K562 (cell line): Measurements from ENCODE around the gene EIF4G1. TPM values are rescaled to one million over a fixed set of nuclear protein-coding genes. Genes with fewer than 3 reads are reported as not detected.

ENCODE experiments used
- ATAC-seq: fragments of 200-7000 bp; cut with Tn5 transposase; 3 replicates; pipeline ENCODE4 v1.9.1; 2020; ENCODE audit warnings: moderate library complexity
- BruUV-seq: library from RNA; stranded (reverse); fragments of 400-500 nt; replicated peaks from 2 replicates; lab custom pipeline; 2021; lab: Mats Ljungman, UMichigan
- CTCF ChIA-PET: fragments of 300-600 bp; formaldehyde crosslinking; extraction: SDS; loops from one replicate; lab custom pipeline; 2021; ENCODE audit warnings: low intra/inter-chr PET ratio; lab: Yijun Ruan, JAX
- POLR2A ChIA-PET: fragments of 300-600, 350-650 bp; sonication (Branson Sonifier 250); formaldehyde crosslinking; extraction: SDS; loops from one replicate; lab custom pipeline; 2021; ENCODE audit warnings: antibody characterized with exemption, inconsistent platforms; lab: Yijun Ruan, JAX
- DNase-seq, 4 experiments: peaks; one replicate each; pipeline versions ENCODE4 v3.0.0 to v3.0.0-alpha.2; 2011 to 2018; ENCODE audit warnings: low spot score in 3 of 4, mixed read lengths in 3 of 4; ENCODE audit errors: extremely low read depth in 1 of 4
- FAIRE-seq: peaks from 2 replicates; lab custom pipeline; 2011; peaks lifted over from hg19 to GRCh38; lab: Jason Lieb, UNC
- H2AFZ ChIP-seq: 2 replicates; pipeline ENCODE4 v1.6.0; 2011; ENCODE audit warnings: low read depth, low read length, control low read depth, inconsistent platforms
- H3K27ac ChIP-seq: fragments of 200-600 bp; 3 replicates; pipeline ENCODE4 v1.8.0; 2011; ENCODE audit warnings: low read depth, mild to moderate bottlenecking, control low read depth, inconsistent platforms, low read length, moderate library complexity, mixed read lengths; ENCODE audit errors: extremely low read depth
- H3K27me3 ChIP-seq, 2 experiments: fragments of 300-600 bp in 1 of 2; 2 replicates in 1 of 2; 3 replicates in 1 of 2; pipeline versions ENCODE4 v1.6.0 to v1.8.0; 2011; ENCODE audit warnings: inconsistent platforms in 2 of 2, low read length in 2 of 2, mild to moderate bottlenecking in 1 of 2, mixed read lengths in 1 of 2, moderate library complexity in 1 of 2; ENCODE audit not compliant: control insufficient read depth in 2 of 2, insufficient read depth in 2 of 2
- H3K36me3 ChIP-seq: fragments of 300-600 bp; 3 replicates; pipeline ENCODE4 v1.8.0; 2011; ENCODE audit warnings: mild to moderate bottlenecking, low read length, inconsistent platforms; ENCODE audit not compliant: control insufficient read depth, insufficient read depth
- H3K4me1 ChIP-seq, 2 experiments: fragments of 200-600 bp in 1 of 2; replicated peaks in 1 of 2; 2 replicates in 1 of 2; 3 replicates in 1 of 2; pipeline versions ENCODE4 v1.5.1 to v1.8.0; 2011; ENCODE audit warnings: inconsistent platforms in 2 of 2, low read length in 2 of 2, mild to moderate bottlenecking in 1 of 2, mixed read lengths in 1 of 2, moderate library complexity in 1 of 2; ENCODE audit not compliant: control insufficient read depth in 2 of 2, insufficient read depth in 2 of 2
- H3K4me2 ChIP-seq: 2 replicates; pipeline ENCODE4 v1.6.1; 2011; ENCODE audit warnings: low read length, control low read depth, inconsistent platforms, mixed read lengths; ENCODE audit not compliant: insufficient read depth
- H3K4me3 ChIP-seq: fragments of 200-600 bp; sonication (generic), shearing (Covaris generic); 2 replicates; pipeline ENCODE4 v1.5.1; 2016; ENCODE audit warnings: control low read depth, inconsistent platforms
- H3K79me2 ChIP-seq: fragments of 200-600 bp; 3 replicates; pipeline ENCODE4 v1.8.0; 2011; ENCODE audit warnings: low read length, inconsistent platforms; ENCODE audit not compliant: control insufficient read depth, insufficient read depth
- H3K9ac ChIP-seq, 2 experiments: 2 replicates each; pipeline versions ENCODE4 v1.6.0 to v1.6.1; 2011; ENCODE audit warnings: low read depth in 2 of 2, low read length in 2 of 2, control low read depth in 1 of 2, inconsistent platforms in 1 of 2, mild to moderate bottlenecking in 1 of 2, mixed read lengths in 1 of 2; ENCODE audit not compliant: insufficient read depth in 1 of 2
- H3K9me1 ChIP-seq: one replicate; pipeline ENCODE4 v1.6.0; 2011; ENCODE audit warnings: inconsistent platforms, mild to moderate bottlenecking, low read length, moderate library complexity; ENCODE audit not compliant: control insufficient read depth, insufficient read depth
- H3K9me3 ChIP-seq: replicated peaks from 2 replicates; pipeline ENCODE4 v1.5.1; 2011; ENCODE audit warnings: low read depth, low read length, inconsistent platforms; ENCODE audit not compliant: control insufficient read depth, insufficient read depth
- H4K20me1 ChIP-seq: replicated peaks from 2 replicates; pipeline ENCODE4 v1.6.1; 2011; ENCODE audit warnings: low read length, inconsistent platforms, mixed read lengths; ENCODE audit not compliant: control insufficient read depth, insufficient read depth
- PCBP1 ChIP-seq: fragments of 200-400 bp; formaldehyde crosslinking; IDR thresholded peaks from 2 replicates; pipeline ENCODE4 v1.6.1; 2018; ENCODE audit warnings: mild to moderate bottlenecking, low read depth, low read length; ENCODE audit not compliant: poor library complexity, severe bottlenecking
- ZBTB7A ChIP-seq: IDR thresholded peaks from 2 replicates; pipeline ENCODE4 v1.6.1; 2011; ENCODE audit warnings: low read depth, mild to moderate bottlenecking, low read length, moderate library complexity, borderline replicate concordance; ENCODE audit not compliant: control insufficient read depth
- ZKSCAN3 ChIP-seq: fragments of 250-450 bp; sonication (Bioruptor Pico); IDR thresholded peaks from 2 replicates; pipeline ENCODE4 v1.4.0; 2020
- ZNF263 ChIP-seq: sonication (generic); formaldehyde crosslinking; IDR thresholded peaks from 2 replicates; pipeline ENCODE4 v1.8.0; 2022; ENCODE audit warnings: mild to moderate bottlenecking, missing genetic modification reagents, borderline replicate concordance
- whole genome bisulfite sequencing: fragments of 100-300 bp; shearing (Covaris generic); methylation state at CpG from one replicate; pipeline ENCODE4 v1.1.6; 2016; ENCODE audit warnings: low coverage, mixed read lengths; ENCODE audit not compliant: insufficient coverage; ENCODE audit errors: missing lambda C conversion rate; 5-methylcytosine and 5-hydroxymethylcytosine counted together
- in situ Hi-C: fragments of 300-500 bp; cut with MboI; formaldehyde crosslinking; loops from 4 replicates; pipeline ENCODE4 v1.15.0; 2018; ENCODE audit warnings: inconsistent platforms, mixed read lengths
- intact Hi-C: fragments of 100-400 bp; cut with micrococcal nuclease; formaldehyde crosslinking; loops from 2 replicates; pipeline ENCODE4 v1.14.2; 2022
- polyA plus RNA-seq, 8 experiments: library from polyadenylated mRNA; depleted of rRNA in 4 of 8; stranded (reverse) in 5 of 8; unstranded in 3 of 8; fragments of >200 nt; fragmentation: Nextera tagmentation in 2 of 8; fragmentation: Illumina TruSeq in 1 of 8; extraction: Ambion mirVana in 2 of 8; extraction: Trizol in 1 of 8; gene quantifications; 2 replicates each; pipeline versions ENCODE4 v1.2.1 to v1.2.3, GENCODE V29; 2011 to 2014; ENCODE audit warnings: inconsistent platforms in 1 of 8, missing spikeins in 1 of 8
- total RNA-seq, 7 experiments: library from RNA; depleted of rRNA in 6 of 7; stranded (reverse); fragments of >200 nt in 6 of 7; fragmentation: Illumina TruSeq in 2 of 7; extraction: Trizol in 2 of 7; gene quantifications; 2 replicates each; pipeline versions ENCODE4 v1.2.1 to v1.2.3, GENCODE V29; 2011 to 2021; ENCODE audit warnings: low replicate concordance in 1 of 7
- TF ChIP-seq, protein P1 (sequence below): sonication (generic); formaldehyde crosslinking; IDR thresholded peaks from 2 replicates; pipeline ENCODE4 v1.5.0; 2020; ENCODE audit warnings: missing genetic modification reagents

EIF4G1 gene
- total and polyA plus RNA-seq, 9 of the 15 experiments (the other 6 are each of a cell fraction or from before 2014, with no cell fraction given): 4.6 to 505 (median 155) TPM

DNA sequence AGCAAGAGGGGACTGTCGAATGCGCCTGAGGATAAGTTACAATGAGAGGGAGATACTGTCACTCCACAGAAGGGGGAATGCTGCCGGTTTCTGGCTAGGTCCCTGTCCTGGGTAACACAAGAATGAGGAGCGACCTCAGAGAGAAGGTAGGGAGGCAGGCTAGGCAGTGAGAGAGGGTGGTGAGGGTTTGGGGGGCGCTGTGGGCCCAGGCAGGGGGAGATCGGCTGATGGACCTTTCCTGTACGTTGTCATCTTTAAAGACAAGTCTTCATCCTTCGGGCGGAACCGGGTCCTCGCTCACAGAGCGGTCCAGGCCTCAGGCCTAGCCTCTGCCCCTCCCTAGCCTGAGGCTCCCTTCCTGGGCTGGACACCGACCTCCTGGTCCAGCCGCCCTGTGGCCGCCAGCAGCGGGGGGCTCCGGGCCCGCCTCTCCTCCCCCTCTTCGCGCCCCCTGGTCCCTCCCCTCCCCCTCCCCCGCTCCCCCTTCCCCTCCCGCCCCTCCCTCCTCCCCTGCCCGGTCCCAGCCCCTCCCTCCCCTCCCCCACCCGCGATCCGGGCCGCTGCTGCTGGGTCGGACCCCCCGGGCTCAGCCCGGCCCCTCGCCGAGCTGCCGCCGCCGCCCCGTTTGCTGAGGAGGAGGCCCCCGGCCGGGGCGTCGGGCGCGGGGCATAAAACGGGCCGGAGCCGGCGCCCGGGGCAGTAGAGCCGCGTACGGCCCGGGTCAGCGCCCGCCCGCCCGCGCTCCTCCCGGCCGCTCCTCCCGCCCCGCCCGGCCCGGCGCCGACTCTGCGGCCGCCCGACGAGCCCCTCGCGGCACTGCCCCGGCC, 65.2 kb downstream of the EIF4G1 start, which contains the start of gene CHRD:
Gene CHRD, plus strand, starts transcription at position 697 of the 827 bp plus-strand sequence. CDS start 265 bp downstream, outside the sequence.
- BruUV-seq: no TSS peak
- no peaks in the 10 kb centered on the region for H3K9me3 ChIP-seq
- FAIRE-seq: no peak
- ATAC-seq: peak; percentile 9; the same call in 2 of the 3 replicates
- ChIA-PET POLR2A (no interaction called here), CTCF (no interaction called here)
- 77% methylated on average over 6 of the region's 71 CpGs for WGBS
- no peak within 1 kb of the TSS for H3K27ac ChIP-seq
- H3K9ac ChIP-seq: peak within 1 kb of the TSS in 1 of 2 experiments; percentile 51; a peak in 1 of 4 replicates
- in situ Hi-C loops (no loop called here), intact Hi-C loops (loop anchor here (10.0 kb wide), 2 partner anchors 335 to 395 kb away; partner anchors contain the start of gene MAGEF1)
- no peak within 1 kb of the TSS for H3K4me2 ChIP-seq
- H3K9me1 ChIP-seq: no peaks in the 10 kb centered on the region
- no peaks in the 10 kb centered on the region for H3K79me2 ChIP-seq
- H4K20me1 ChIP-seq: 0 out of 2 replicates have a peak, but pooled peaks cover 3% of the 10 kb centered on the region
- H3K4me1 ChIP-seq: peaks cover 5 to 34% of the 10 kb centered on the region in 2 experiments; a peak in 4 of 5 replicates
- TF ChIP-seq ZBTB7A (peak; percentile 26; the same call in 1 of the 2 replicates), PCBP1 (peak; percentile 21), ZNF263 (CRISPR knock-in tag) (peak; percentile 76), ZKSCAN3 (no peak)
- TF ChIP-seq, protein P1, sequence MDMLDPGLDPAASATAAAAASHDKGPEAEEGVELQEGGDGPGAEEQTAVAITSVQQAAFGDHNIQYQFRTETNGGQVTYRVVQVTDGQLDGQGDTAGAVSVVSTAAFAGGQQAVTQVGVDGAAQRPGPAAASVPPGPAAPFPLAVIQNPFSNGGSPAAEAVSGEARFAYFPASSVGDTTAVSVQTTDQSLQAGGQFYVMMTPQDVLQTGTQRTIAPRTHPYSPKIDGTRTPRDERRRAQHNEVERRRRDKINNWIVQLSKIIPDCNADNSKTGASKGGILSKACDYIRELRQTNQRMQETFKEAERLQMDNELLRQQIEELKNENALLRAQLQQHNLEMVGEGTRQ (CRISPR knock-in tag): no peak
- DNase-seq: no peak
- 0 out of 2 replicates have a peak within 1 kb of the TSS, but pooled peaks have one; percentile 45 for H2AFZ ChIP-seq
- peak within 1 kb of the TSS; percentile 35 for H3K4me3 ChIP-seq
- no peaks in the 10 kb centered on the region for H3K36me3 ChIP-seq
- peaks cover 18 to 36% of the 10 kb centered on the region in 2 experiments for H3K27me3 ChIP-seq
